GM18951 (cell line): ENCODE measurements around the gene EXOSC7.
"Not testable (repeated sequence)": the region's sequence is repeated elsewhere in the genome, so short reads cannot be mapped to it uniquely, and the experiment has no call there.

Experiments used
- POLR2A ChIP-seq: IDR thresholded peaks from 4 replicates; pipeline ENCODE4 v1.6.1; 2011; ENCODE audit warnings: mild to moderate bottlenecking; ENCODE audit not compliant: insufficient read length, insufficient read depth; ENCODE audit errors: extremely low read depth
- in situ Hi-C: fragments of 300-500 bp; cut with MboI; formaldehyde crosslinking; loops from one replicate; pipeline ENCODE4 v1.12.0; 2022; ENCODE audit warnings: low sequenced_read_pairs, mixed read lengths, inconsistent platforms; ENCODE audit not compliant: unreplicated experiment

The EXOSC7 gene

GRCh38 chr3:44976002-44976815, at the start of gene EXOSC7, which contains the start of gene ZDHHC3:
Gene EXOSC7, plus strand, starts transcription at chr3:44976244. Its CDS starts 34 bp downstream, at chr3:44976278.
Gene ZDHHC3, minus strand, starts transcription at chr3:44976174. Its CDS starts 16,738 bp downstream, at chr3:44959436.
- TF ChIP-seq POLR2A: peak; percentile 87
- in situ Hi-C loops: no loop called here

GRCh38 chr3:44926921-44927320, 49.1 kb upstream of the EXOSC7 start:
- no peak for TF ChIP-seq POLR2A
- in situ Hi-C loops: no loop called here

- in situ Hi-C loops: no loop called here
- no peak for TF ChIP-seq POLR2A
These were observed 48.7 kb upstream of the EXOSC7 start for GRCh38 chr3:44927371-44927770.

GRCh38 chr3:44929782-44930181, 46.3 kb upstream of the EXOSC7 start:
- TF ChIP-seq POLR2A: no peak
- in situ Hi-C loops: no loop called here

GRCh38 chr3:44930911-44931310, 45.1 kb upstream of the EXOSC7 start:
- in situ Hi-C loops: no loop called here
- TF ChIP-seq POLR2A: no peak

GRCh38 chr3:44931791-44932190, 44.3 kb upstream of the EXOSC7 start:
- in situ Hi-C loops: no loop called here
- TF ChIP-seq POLR2A: no peak

- in situ Hi-C loops: no loop called here
These were observed 43.8 kb upstream of the EXOSC7 start for GRCh38 chr3:44932271-44932670.

GRCh38 chr3:44932986-44933944, 42.8 kb upstream of the EXOSC7 start:
- in situ Hi-C loops: no loop called here
- TF ChIP-seq POLR2A: no peak

More at GRCh38 chr3:44932271-44932670, 43.8 kb upstream of the EXOSC7 start:
- no peak for TF ChIP-seq POLR2A

- TF ChIP-seq POLR2A: no peak
- in situ Hi-C loops: no loop called here
These were observed 36.4 kb upstream of the EXOSC7 start for GRCh38 chr3:44939581-44940036.

- TF ChIP-seq POLR2A: no peak
- in situ Hi-C loops: no loop called here
These were observed 33.7 kb upstream of the EXOSC7 start for GRCh38 chr3:44942202-44942921.

GRCh38 chr3:44948239-44948638, 27.8 kb upstream of the EXOSC7 start:
- no peak for TF ChIP-seq POLR2A
- in situ Hi-C loops: no loop called here

GRCh38 chr3:44949770-44950169, 26.3 kb upstream of the EXOSC7 start:
- in situ Hi-C loops: not testable (repeated sequence)

GRCh38 chr3:44950275-44950734, 25.7 kb upstream of the EXOSC7 start:
- in situ Hi-C loops: no loop called here
- TF ChIP-seq POLR2A: no peak

- TF ChIP-seq POLR2A: no peak
- in situ Hi-C loops: no loop called here
These were observed 23.4 kb upstream of the EXOSC7 start for GRCh38 chr3:44952689-44953088.
